Colon (tissue), 2 donors: Measurements from ENCODE around the gene IL13.

Experiments
- FAIRE-seq: peaks from 2 replicates; lab custom pipeline; 2012; peaks lifted over from hg19 to GRCh38; lab: Jason Lieb, UNC
- donor health status: control.
- donor health status: control.

IL13 gene

DNA sequence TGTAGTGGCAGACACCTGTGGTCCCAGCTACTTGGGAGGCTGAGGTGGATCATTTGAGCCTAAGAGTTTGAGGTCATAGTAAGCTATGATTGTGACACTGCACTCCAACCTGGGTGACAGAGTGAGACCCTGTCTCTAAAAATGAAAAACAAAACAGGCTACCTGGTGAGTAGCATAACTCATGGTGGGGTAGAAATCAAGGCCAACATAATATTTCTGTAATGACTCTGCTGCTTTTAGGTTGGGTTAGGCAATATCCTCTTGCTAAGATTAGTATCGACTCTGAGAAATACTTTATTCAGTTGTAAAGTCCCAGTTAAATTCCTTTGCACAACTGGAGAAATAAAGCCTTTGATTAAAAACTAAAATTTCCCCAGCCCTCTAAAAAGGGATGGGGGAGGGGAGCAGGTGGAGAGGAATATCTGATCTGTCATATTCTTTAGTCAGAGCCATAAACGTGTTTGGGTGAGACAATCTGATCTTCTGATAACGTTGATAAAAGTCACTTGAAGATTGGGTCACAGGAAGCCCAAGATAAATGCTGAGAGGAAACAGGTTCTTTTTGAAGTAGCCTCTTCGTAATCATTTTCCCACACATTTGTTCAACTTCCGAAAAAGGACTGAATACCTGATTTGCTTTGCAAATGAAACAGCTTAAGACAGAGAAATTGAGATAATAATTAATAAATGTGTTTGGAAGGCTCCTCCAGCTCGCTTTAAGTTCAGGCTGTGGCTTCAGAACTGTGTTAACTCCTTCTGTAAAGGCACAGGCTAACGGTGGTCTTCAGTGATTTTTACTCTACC is 30.8 kb downstream of the IL13 start:
- no peak for FAIRE-seq

DNA sequence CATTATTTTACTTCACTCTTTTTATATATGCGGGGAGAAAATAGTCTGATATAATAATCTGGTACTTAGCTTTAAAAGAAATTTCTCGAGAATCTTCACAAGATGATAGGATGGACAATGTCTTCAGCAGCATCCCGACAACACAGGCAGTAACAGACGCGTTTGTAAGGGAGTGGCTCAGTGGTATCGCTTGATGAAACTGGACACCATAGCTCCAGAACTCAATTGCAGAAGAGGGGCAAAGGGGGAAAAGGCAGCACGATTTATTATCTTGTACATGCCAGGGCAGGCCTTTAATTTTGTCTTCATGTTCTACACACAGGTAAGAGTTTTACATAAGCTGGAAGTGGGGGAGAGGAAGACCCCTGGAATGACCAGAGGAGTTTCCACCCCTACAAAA is 31.5 kb downstream of the IL13 start:
- FAIRE-seq: no peak

DNA sequence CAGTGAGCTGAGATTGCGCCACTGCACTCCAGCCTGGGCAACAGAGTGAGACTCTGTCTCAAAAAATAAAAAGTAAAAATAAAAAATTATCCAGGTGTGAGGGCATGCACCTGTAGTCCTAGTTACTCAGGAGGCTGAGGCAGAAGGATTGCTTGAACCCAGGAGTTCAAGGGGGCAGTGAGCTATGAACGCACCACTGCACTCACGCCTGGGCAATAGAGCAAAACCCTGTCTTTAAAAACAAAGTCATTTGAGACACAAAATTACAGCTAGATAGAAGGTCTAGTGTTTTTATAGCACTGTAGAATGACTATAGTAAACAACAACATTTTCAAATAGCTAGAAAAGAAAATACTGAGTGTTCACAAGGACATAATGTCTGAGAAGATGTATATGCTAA is 32.2 kb downstream of the IL13 start:
- no peak for FAIRE-seq

DNA sequence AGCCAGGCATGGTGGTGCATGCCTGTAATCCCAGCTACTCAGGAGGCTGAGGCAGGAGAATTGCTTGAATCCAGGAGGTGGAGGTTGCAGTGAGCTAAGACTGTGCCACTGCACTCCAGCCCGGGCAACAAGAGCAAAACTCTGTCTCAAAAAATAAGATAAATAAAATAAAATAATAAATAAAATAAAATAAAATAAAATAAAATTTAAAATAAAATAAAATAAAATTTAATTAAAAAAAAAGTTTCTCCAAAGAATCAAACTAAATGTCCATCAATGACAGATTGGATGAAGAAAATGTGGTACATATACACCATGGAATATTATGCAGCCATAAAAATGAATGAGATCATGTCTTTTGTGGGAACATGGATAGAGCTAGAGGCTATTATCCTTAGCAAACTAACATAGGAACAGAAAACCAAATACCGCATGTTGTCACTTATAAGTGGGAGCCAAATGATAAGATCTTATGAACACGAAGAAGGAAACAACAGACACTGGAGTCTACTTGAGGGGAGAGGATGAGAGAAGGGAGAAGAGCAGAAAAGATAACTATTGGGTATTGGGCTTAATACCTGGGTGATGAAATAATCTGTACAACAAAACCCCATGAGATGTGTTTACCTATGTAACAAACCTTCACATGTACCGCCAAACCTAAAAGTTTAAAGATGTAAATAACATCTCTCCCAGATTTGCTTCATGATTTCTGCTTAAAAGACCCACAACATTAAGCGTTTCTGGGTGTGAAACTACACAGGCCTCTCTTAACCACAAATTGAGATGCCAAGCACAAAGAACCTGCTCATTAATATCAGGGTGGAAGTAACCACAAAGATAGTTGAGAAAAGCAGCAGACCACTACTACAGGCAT is 34.0 kb downstream of the IL13 start:
- peak; percentile 31 for FAIRE-seq

DNA sequence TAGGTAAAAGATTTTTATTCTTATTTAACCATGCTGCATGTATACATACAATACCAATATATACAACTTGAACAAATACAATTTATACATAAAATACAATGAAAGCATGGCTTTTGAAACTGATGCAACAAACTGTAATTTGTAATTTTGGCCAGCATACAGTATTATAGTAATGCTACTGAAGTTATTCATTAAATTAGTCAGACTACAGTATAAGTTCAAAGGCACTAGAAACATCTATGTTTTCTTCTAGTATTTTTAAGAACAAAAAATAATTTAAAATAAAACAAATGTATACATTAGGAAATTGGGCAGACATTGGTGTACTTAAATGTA is 34.6 kb downstream of the IL13 start:
- FAIRE-seq: no peak

DNA sequence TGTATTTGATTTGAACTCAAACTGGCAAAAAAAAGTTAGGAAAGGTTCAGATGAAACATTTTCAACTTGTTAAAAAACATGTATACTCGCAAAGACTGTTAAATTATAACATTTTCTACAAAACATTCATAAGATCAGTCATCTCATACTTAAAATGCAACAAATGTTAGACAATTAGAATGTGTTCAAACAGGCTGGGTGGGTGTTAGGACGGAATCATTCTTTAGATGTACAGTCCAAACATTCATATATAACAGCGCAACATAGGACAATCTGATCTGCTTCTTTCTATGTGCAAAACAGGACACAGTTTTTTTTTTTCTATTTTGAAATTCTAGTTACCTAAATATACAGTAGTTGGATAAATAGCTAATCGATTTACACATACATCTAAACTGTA is 38.0 kb downstream of the IL13 start:
- no peak for FAIRE-seq

DNA sequence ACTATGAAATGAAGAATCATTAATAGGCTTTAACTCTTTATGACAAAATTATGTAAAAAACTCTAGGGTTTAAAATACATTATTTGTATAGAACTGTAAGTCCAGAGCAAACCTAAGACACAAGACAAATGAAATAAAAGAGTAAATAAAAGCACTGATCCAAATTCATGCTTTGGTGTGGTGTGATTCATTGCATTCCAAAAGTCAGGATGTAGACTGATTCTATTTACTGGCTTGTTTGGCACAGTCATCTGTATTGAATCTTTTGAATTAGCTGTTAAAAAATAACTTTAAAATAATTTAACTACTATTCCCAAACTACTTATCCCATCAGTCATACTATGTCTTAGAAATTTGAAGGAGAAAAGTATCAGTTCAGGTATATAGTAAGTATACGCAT is 46.9 kb downstream of the IL13 start:
- no peak for FAIRE-seq

DNA sequence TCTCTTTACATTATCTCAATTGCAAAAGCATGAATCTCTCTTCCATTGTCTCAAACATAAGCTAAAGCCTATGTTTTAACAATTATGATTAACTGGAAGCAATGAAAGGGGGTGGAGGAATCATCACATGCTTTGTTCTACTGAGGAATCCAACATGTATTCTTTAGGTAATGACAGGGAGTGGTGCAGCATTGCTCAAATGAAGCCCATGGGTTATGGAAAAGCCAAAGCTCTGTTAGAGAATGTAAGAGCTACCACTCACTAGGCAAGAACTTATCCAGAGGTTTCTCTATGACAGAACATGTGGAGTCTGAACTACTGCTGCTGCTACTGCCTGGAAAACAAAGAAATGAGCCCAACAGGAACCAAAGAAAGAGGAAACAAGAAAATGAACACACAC is 50.7 kb downstream of the IL13 start:
- FAIRE-seq: no peak
